ENCODE results near the gene RAPGEF4.

The RAPGEF4 gene

DNA sequence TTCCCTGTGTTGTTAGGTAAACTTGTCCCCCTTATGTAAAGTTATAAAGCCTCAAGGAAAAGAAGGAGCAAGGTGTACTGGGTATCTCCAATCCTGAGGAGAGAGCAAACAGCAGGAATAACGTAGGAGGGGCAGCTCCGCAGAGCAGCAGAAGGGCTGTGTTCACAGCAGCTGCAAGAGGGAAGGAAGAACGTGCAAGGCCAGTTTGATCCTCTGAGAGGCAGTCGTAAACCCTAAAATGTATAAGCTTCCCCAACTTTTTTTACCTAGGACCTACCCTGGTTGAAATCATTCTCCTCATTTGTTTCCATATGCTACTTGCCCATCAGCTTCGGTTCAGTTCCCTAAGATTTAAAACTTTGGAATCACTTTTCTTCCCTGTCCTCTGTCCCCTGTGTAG, 288.1 kb downstream of the RAPGEF4 start:
- Histone ChIP-seq H3K27ac (ENCODE audit: extremely low read depth, low read depth, low read length) (no peak overlapping the region), H3K9me3 (ENCODE audit: control insufficient read depth, insufficient read depth, low read depth, low read length) (no peaks in the 10 kb centered on the region), H3K36me3 (ENCODE audit: control insufficient read depth in 2 of 2, insufficient read depth in 1 of 2, low read length in 2 of 2) (no peaks in the 10 kb centered on the region), H3K4me1 (ENCODE audit: control insufficient read depth, insufficient read depth, low read length) (0 out of 2 replicates have a peak, but pooled peaks cover 3% of the 10 kb centered on the region), H3K4me3 (ENCODE audit: low read depth, low read length) (no peak overlapping the region)
- CTCF ChIA-PET = interaction anchor here (0.6 to 2.1 kb wide), 4 partner anchors 49 to 194 kb away, joined by 3 to 14 read pairs (median 3); no protein-coding TSS in a partner anchor
- POLR2A ChIA-PET = no interaction called here
- TF ChIP-seq ZSCAN30 (tag by site-specific recombination; IDR thresholded peaks at IDR 0.05) = no peak
- TF ChIP-seq ZNF629 (tag by site-specific recombination; IDR thresholded peaks at IDR 0.05) = no peak
- TF ChIP-seq ZNF146 (tag by site-specific recombination; IDR thresholded peaks at IDR 0.05) = no peak
- TF ChIP-seq ZNF555 (tag by site-specific recombination; conservative IDR thresholded peaks at IDR 0.05) = no peak
- TF ChIP-seq ZNF175 (tag by site-specific recombination; IDR thresholded peaks at IDR 0.05) = no peak
- TF ChIP-seq HOXD13 (CRISPR knock-in tag; IDR thresholded peaks at IDR 0.05; ENCODE audit: borderline replicate concordance) = no peak
- no peak for TF ChIP-seq ZNF10 (tag by site-specific recombination; IDR thresholded peaks at IDR 0.05)
- TF ChIP-seq ZNF121 (tag by site-specific recombination; IDR thresholded peaks at IDR 0.05) = no peak
- TF ChIP-seq GLIS1 (tag by site-specific recombination; IDR thresholded peaks at IDR 0.05) = no peak
- TF ChIP-seq, protein P1, sequence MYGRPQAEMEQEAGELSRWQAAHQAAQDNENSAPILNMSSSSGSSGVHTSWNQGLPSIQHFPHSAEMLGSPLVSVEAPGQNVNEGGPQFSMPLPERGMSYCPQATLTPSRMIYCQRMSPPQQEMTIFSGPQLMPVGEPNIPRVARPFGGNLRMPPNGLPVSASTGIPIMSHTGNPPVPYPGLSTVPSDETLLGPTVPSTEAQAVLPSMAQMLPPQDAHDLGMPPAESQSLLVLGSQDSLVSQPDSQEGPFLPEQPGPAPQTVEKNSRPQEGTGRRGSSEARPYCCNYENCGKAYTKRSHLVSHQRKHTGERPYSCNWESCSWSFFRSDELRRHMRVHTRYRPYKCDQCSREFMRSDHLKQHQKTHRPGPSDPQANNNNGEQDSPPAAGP (tag by site-specific recombination; IDR thresholded peaks at IDR 0.05) = no peak
- TF ChIP-seq, protein P2, sequence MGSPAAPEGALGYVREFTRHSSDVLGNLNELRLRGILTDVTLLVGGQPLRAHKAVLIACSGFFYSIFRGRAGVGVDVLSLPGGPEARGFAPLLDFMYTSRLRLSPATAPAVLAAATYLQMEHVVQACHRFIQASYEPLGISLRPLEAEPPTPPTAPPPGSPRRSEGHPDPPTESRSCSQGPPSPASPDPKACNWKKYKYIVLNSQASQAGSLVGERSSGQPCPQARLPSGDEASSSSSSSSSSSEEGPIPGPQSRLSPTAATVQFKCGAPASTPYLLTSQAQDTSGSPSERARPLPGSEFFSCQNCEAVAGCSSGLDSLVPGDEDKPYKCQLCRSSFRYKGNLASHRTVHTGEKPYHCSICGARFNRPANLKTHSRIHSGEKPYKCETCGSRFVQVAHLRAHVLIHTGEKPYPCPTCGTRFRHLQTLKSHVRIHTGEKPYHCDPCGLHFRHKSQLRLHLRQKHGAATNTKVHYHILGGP (tag by site-specific recombination; IDR thresholded peaks at IDR 0.05) = no peak
- TF ChIP-seq, protein P3, sequence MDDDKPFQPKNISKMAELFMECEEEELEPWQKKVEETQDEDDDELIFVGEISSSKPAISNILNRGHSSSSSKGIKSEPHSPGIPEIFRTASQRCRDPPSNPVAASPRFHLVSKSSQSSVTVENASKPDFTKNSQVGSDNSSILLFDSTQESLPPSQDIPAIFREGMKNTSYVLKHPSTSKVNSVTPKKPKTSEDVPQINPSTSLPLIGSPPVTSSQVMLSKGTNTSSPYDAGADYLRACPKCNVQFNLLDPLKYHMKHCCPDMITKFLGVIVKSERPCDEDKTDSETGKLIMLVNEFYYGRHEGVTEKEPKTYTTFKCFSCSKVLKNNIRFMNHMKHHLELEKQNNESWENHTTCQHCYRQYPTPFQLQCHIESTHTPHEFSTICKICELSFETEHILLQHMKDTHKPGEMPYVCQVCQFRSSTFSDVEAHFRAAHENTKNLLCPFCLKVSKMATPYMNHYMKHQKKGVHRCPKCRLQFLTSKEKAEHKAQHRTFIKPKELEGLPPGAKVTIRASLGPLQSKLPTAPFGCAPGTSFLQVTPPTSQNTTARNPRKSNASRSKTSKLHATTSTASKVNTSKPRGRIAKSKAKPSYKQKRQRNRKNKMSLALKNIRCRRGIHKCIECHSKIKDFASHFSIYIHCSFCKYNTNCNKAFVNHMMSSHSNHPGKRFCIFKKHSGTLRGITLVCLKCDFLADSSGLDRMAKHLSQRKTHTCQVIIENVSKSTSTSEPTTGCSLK (tag by site-specific recombination; IDR thresholded peaks at IDR 0.05) = no peak
- no peak for TF ChIP-seq ZNF133 (tag by site-specific recombination; IDR thresholded peaks at IDR 0.05)
- no peak for TF ChIP-seq ZNF24 (tag by site-specific recombination; IDR thresholded peaks at IDR 0.05)
- TF ChIP-seq, protein P4, sequence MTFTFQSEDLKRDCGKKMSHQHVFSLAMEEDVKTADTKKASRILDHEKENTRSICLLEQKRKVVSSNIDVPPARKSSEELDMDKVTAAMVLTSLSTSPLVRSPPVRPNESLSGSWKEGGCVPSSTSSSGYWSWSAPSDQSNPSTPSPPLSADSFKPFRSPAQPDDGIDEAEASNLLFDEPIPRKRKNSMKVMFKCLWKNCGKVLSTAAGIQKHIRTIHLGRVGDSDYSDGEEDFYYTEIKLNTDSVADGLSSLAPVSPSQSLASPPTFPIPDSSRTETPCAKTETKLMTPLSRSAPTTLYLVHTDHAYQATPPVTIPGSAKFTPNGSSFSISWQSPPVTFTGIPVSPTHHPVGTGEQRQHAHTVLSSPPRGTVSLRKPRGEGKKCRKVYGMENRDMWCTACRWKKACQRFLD (tag by site-specific recombination; IDR thresholded peaks at IDR 0.05) = no peak

DNA sequence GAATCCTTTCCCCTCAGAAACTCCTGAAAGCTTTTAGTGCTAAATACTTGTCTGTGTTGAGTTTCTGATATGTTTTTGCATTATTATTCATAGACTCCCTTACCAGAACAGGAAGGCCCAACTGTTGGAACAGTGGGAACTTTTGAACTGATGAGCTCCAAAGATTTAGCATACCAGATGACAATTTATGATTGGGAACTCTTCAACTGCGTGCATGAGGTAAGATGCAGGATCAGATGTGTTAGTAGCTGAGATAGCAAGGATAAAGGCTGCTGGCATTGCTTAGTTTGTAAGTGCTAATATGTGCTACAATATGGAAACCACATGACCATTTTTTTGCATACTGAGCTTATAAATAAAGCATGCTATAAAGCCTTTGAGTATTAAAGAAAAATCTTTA, 290.8 kb downstream of the RAPGEF4 start:
- ChIA-PET POLR2A (interaction anchor here (0.6 kb wide), 1 partner anchor 49 kb away, joined by 3 read pairs; the partner anchor contains the start of gene MAP3K20), CTCF (interaction anchor here (0.5 to 7.2 kb wide), 44 partner anchors 10 to 542 kb away, joined by 3 to 255 read pairs (median 4); no protein-coding TSS in a partner anchor)
- Histone ChIP-seq H3K9me3 (ENCODE audit: control insufficient read depth, insufficient read depth, low read depth, low read length) (no peaks in the 10 kb centered on the region), H3K27ac (ENCODE audit: extremely low read depth, low read depth, low read length) (no peak overlapping the region), H3K4me3 (ENCODE audit: low read depth, low read length) (no peak overlapping the region), H3K4me1 (ENCODE audit: control insufficient read depth, insufficient read depth, low read length) (0 out of 2 replicates have a peak, but pooled peaks cover 3% of the 10 kb centered on the region), H3K36me3 (ENCODE audit: control insufficient read depth in 2 of 2, insufficient read depth in 1 of 2, low read length in 2 of 2) (no peaks in the 10 kb centered on the region)
- no peak for TF ChIP-seq WT1 (tag by site-specific recombination; IDR thresholded peaks at IDR 0.05)
- TF ChIP-seq, protein P5, sequence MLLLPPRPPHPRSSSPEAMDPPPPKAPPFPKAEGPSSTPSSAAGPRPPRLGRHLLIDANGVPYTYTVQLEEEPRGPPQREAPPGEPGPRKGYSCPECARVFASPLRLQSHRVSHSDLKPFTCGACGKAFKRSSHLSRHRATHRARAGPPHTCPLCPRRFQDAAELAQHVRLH (tag by site-specific recombination; IDR thresholded peaks at IDR 0.05) = no peak
- no peak for TF ChIP-seq ZNF514 (tag by site-specific recombination; IDR thresholded peaks at IDR 0.05)
- TF ChIP-seq, protein P6, sequence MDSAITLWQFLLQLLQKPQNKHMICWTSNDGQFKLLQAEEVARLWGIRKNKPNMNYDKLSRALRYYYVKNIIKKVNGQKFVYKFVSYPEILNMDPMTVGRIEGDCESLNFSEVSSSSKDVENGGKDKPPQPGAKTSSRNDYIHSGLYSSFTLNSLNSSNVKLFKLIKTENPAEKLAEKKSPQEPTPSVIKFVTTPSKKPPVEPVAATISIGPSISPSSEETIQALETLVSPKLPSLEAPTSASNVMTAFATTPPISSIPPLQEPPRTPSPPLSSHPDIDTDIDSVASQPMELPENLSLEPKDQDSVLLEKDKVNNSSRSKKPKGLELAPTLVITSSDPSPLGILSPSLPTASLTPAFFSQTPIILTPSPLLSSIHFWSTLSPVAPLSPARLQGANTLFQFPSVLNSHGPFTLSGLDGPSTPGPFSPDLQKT (IDR thresholded peaks at IDR 0.05; ENCODE audit: borderline replicate concordance, low read depth, low read length) = no peak
- no peak for TF ChIP-seq ZFP37 (tag by site-specific recombination; IDR thresholded peaks at IDR 0.05)
- no peak for TF ChIP-seq ZNF140 (tag by site-specific recombination; IDR thresholded peaks at IDR 0.05)
- no peak for TF ChIP-seq ZNF274 (IDR thresholded peaks at IDR 0.05; ENCODE audit: low read length)
- no peak for TF ChIP-seq ZNF274 (tag by site-specific recombination; IDR thresholded peaks at IDR 0.05; ENCODE audit: borderline replicate concordance)
- TF ChIP-seq ZNF133 (tag by site-specific recombination; IDR thresholded peaks at IDR 0.05) = no peak
- TF ChIP-seq, protein P7, sequence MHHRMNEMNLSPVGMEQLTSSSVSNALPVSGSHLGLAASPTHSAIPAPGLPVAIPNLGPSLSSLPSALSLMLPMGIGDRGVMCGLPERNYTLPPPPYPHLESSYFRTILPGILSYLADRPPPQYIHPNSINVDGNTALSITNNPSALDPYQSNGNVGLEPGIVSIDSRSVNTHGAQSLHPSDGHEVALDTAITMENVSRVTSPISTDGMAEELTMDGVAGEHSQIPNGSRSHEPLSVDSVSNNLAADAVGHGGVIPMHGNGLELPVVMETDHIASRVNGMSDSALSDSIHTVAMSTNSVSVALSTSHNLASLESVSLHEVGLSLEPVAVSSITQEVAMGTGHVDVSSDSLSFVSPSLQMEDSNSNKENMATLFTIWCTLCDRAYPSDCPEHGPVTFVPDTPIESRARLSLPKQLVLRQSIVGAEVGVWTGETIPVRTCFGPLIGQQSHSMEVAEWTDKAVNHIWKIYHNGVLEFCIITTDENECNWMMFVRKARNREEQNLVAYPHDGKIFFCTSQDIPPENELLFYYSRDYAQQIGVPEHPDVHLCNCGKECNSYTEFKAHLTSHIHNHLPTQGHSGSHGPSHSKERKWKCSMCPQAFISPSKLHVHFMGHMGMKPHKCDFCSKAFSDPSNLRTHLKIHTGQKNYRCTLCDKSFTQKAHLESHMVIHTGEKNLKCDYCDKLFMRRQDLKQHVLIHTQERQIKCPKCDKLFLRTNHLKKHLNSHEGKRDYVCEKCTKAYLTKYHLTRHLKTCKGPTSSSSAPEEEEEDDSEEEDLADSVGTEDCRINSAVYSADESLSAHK (tag by site-specific recombination; IDR thresholded peaks at IDR 0.05) = no peak
- TF ChIP-seq ZNF433 (tag by site-specific recombination; IDR thresholded peaks at IDR 0.05; ENCODE audit: low read depth) = no peak
